Measurements from ENCODE around the gene TMEM106C.

DNA sequence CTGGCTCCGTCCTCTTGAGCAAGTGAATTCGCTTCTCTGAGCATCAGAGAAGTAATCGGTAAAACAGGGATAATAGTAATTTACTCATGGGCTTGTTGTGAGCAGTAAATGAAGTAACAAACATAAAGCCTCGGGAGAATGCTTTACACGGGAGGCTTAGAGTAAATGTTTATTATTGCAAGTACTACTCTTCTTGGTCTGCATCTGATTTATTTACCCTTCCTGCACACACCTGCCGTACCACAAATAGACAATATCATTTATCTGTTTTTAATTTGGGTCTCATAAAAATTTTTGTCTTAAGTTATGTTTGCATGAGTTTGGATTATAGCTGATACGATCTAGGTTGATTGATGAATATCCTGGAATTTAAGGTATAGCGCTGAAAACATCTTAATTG is 48.7 kb downstream of the TMEM106C start:
- TF ChIP-seq, protein P1, sequence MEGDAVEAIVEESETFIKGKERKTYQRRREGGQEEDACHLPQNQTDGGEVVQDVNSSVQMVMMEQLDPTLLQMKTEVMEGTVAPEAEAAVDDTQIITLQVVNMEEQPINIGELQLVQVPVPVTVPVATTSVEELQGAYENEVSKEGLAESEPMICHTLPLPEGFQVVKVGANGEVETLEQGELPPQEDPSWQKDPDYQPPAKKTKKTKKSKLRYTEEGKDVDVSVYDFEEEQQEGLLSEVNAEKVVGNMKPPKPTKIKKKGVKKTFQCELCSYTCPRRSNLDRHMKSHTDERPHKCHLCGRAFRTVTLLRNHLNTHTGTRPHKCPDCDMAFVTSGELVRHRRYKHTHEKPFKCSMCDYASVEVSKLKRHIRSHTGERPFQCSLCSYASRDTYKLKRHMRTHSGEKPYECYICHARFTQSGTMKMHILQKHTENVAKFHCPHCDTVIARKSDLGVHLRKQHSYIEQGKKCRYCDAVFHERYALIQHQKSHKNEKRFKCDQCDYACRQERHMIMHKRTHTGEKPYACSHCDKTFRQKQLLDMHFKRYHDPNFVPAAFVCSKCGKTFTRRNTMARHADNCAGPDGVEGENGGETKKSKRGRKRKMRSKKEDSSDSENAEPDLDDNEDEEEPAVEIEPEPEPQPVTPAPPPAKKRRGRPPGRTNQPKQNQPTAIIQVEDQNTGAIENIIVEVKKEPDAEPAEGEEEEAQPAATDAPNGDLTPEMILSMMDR (IDR thresholded peaks at IDR 0.05): no peak
- no peak for TF ChIP-seq POLR2A (IDR thresholded peaks at IDR 0.05)

Data from adrenal gland (tissue), 5 donors.